Liver (tissue), 9 donors: ENCODE measurements around the gene BCKDHA. TPM values are rescaled to one million over a fixed set of nuclear protein-coding genes. Genes with fewer than 3 reads are reported as not detected.
"Not testable (repeated sequence)": the region's sequence is repeated elsewhere in the genome, so short reads cannot be mapped to it uniquely, and the experiment has no call there.

Source experiments
- DNase-seq: peaks from one replicate; pipeline ENCODE4 v3.0.0-alpha.2; 2017; ENCODE audit warnings: low spot score
- H3K27ac ChIP-seq, 2 donors: one replicate each; pipeline ENCODE4 v1.7.0; 2013; ENCODE audit warnings: inconsistent platforms in 2 of 2, low read length in 2 of 2, control low read depth in 1 of 2, low read depth in 1 of 2, mild to moderate bottlenecking in 1 of 2
- H3K27me3 ChIP-seq, 4 donors: one replicate each; pipeline versions ENCODE4 v1.6.1 to v1.7.0; 2013; ENCODE audit warnings: low read length in 3 of 4, inconsistent platforms in 1 of 4, mild to moderate bottlenecking in 1 of 4, moderate library complexity in 1 of 4; ENCODE audit not compliant: control insufficient read depth in 4 of 4, insufficient read depth in 4 of 4
- H3K36me3 ChIP-seq, 4 donors: one replicate each; pipeline versions ENCODE4 v1.6.1 to v1.7.0; 2013; ENCODE audit warnings: low read length in 3 of 4, mild to moderate bottlenecking in 3 of 4, low read depth in 1 of 4, moderate library complexity in 1 of 4; ENCODE audit not compliant: control insufficient read depth in 4 of 4, insufficient read depth in 3 of 4
- H3K4me1 ChIP-seq, 4 donors: one replicate each; pipeline versions ENCODE4 v1.6.1 to v1.7.0; 2013; ENCODE audit warnings: low read length in 3 of 4, mild to moderate bottlenecking in 3 of 4, moderate library complexity in 1 of 4; ENCODE audit not compliant: control insufficient read depth in 4 of 4, insufficient read depth in 4 of 4
- H3K4me3 ChIP-seq, 3 donors: one replicate each; pipeline versions ENCODE4 v1.6.1 to v1.7.0; 2013; ENCODE audit warnings: low read length in 3 of 3, control low read depth in 1 of 3, low read depth in 1 of 3, mild to moderate bottlenecking in 1 of 3
- H3K9ac ChIP-seq, 2 donors: one replicate each; pipeline ENCODE4 v1.7.0; 2013; ENCODE audit warnings: low read length in 2 of 2, mild to moderate bottlenecking in 2 of 2, moderate library complexity in 2 of 2, control low read depth in 1 of 2, low read depth in 1 of 2
- H3K9me3 ChIP-seq, 4 donors: one replicate each; pipeline versions ENCODE4 v1.6.1 to v1.7.0; 2013; ENCODE audit warnings: low read length in 3 of 4; ENCODE audit not compliant: control insufficient read depth in 4 of 4
- ATF3 ChIP-seq: IDR thresholded peaks from 2 replicates; pipeline ENCODE4 v1.6.1; 2016; ENCODE audit warnings: antibody characterized with exemption
- EGR1 ChIP-seq, 2 donors: IDR thresholded peaks; 2 replicates each; pipeline ENCODE4 v1.6.1; 2016 to 2018; ENCODE audit warnings: antibody characterized with exemption in 2 of 2, low read depth in 2 of 2
- FOXA1 ChIP-seq: IDR thresholded peaks from 2 replicates; pipeline ENCODE4 v1.6.1; 2016; ENCODE audit warnings: antibody characterized with exemption
- FOXA2 ChIP-seq: IDR thresholded peaks from 2 replicates; pipeline ENCODE4 v1.6.1; 2016; ENCODE audit warnings: antibody characterized with exemption
- GABPA ChIP-seq, 2 donors: IDR thresholded peaks in 1 of 2; conservative IDR thresholded peaks in 1 of 2; 2 replicates each; pipeline ENCODE4 v1.6.1; 2016; ENCODE audit warnings: antibody characterized with exemption in 2 of 2, mild to moderate bottlenecking in 1 of 2, moderate library complexity in 1 of 2
- HNF4A ChIP-seq, 2 donors: conservative IDR thresholded peaks; 2 replicates each; pipeline ENCODE4 v1.6.1; 2016; ENCODE audit warnings: antibody characterized with exemption in 2 of 2, mild to moderate bottlenecking in 2 of 2
- HNF4G ChIP-seq: IDR thresholded peaks from 2 replicates; pipeline ENCODE4 v1.6.1; 2016; ENCODE audit warnings: antibody characterized with exemption
- JUND ChIP-seq, 2 donors: IDR thresholded peaks; 2 replicates each; pipeline ENCODE4 v1.6.1; 2016; ENCODE audit warnings: antibody characterized with exemption in 2 of 2
- NR2F2 ChIP-seq: IDR thresholded peaks from 2 replicates; pipeline ENCODE4 v1.6.1; 2016; ENCODE audit warnings: antibody characterized with exemption
- RAD21 ChIP-seq, 2 donors: IDR thresholded peaks; 2 replicates each; pipeline ENCODE4 v1.6.1; 2016; ENCODE audit warnings: antibody characterized with exemption in 2 of 2, mild to moderate bottlenecking in 2 of 2
- RXRA ChIP-seq, 2 donors: IDR thresholded peaks; 2 replicates each; pipeline ENCODE4 v1.6.1; 2017 to 2018; ENCODE audit warnings: antibody characterized with exemption in 2 of 2, mild to moderate bottlenecking in 1 of 2
- SP1 ChIP-seq: IDR thresholded peaks from 2 replicates; pipeline ENCODE4 v1.6.1; 2018; ENCODE audit warnings: antibody characterized with exemption, mild to moderate bottlenecking
- TAF1 ChIP-seq: conservative IDR thresholded peaks from 2 replicates; pipeline ENCODE4 v1.6.1; 2016; ENCODE audit warnings: antibody characterized with exemption, mild to moderate bottlenecking
- YY1 ChIP-seq: IDR thresholded peaks from 2 replicates; pipeline ENCODE4 v1.6.1; 2016; ENCODE audit warnings: antibody characterized with exemption, mild to moderate bottlenecking
- WGBS: extraction: QIAGEN DNeasy Blood & Tissue Kit; methylation state at CpG from one replicate; pipeline ENCODE4 v1.1.7; 2013; 5-methylcytosine and 5-hydroxymethylcytosine counted together
- polyA plus RNA-seq, 2 donors: library from polyadenylated mRNA; stranded (reverse) in 1 of 2; unstranded in 1 of 2; fragments of 200-250 nt in 1 of 2; fragments of >200 nt in 1 of 2; fragmentation: Nextera tagmentation in 1 of 2; extraction: Ambion mirVana in 1 of 2; gene quantifications; one replicate each; pipeline versions ENCODE4 v1.2.1 to v1.2.3, GENCODE V29; 2013 to 2015
- total RNA-seq, 2 donors: library from RNA; depleted of rRNA; stranded (reverse); fragments of >200 nt; gene quantifications; one replicate each; pipeline ENCODE4 v1.2.3, GENCODE V29; 2014
- donor health status: healthy.
- donor health status: healthy.
- donor health status: healthy.
- donor health status: healthy.
- donor health status: healthy.

Gene BCKDHA
- total and polyA plus RNA-seq, 4 donors: 38.5 to 91.4 (median 63.7) TPM

DNA sequence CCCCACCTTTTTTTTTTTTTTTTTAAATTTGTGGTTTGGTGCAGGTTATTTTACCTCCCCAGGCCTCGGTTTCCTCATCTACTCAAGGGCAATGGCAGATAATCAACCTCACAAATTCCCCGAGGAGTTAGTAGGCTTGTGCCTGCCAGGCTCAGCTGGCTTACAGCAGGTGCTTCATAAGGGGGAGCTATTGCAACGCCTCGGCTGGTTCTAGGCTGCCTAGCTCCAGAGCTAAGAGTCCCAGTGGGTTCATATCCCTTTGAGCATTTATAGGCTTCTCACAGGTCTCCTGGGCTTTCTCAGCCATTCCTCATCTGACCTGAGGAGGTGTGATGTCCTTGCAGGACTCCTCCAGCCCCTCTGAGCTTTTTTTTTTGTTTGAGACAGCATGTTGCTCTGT, 10.6 kb downstream of the BCKDHA start:
- H3K4me1 ChIP-seq: peaks cover 9 to 21% (median 12%) of the 10 kb centered on the region in 4 donors
- WGBS: 82% methylated on average over 4 of the region's 4 CpGs
- no peak for DNase-seq
- H3K27ac ChIP-seq: no peak overlapping the region
- no peak for TF ChIP-seq YY1
- H3K36me3 ChIP-seq: peaks cover 2 to 13% (median 7%) of the 10 kb centered on the region in 4 donors
- H3K9ac ChIP-seq: no peak overlapping the region
- H3K4me3 ChIP-seq: no peak overlapping the region
- H3K27me3 ChIP-seq: no peaks in the 10 kb centered on the region
- H3K9me3 ChIP-seq: no peaks in the 10 kb centered on the region

- not testable (repeated sequence) for H3K9ac ChIP-seq, H3K9me3 ChIP-seq, H3K27me3 ChIP-seq, H3K27ac ChIP-seq, H3K4me3 ChIP-seq, DNase-seq
- 90% methylated on average over 5 of the region's 5 CpGs for WGBS
- H3K4me1 ChIP-seq: peaks cover 9 to 17% (median 11%) of the 10 kb centered on the region in 4 donors
- peaks cover 4 to 19% (median 9%) of the 10 kb centered on the region in 4 donors for H3K36me3 ChIP-seq
These were observed 11.2 kb downstream of the BCKDHA start for GRCh38 chr19:41408846-41409245.

- no peak overlapping the region for H3K9ac ChIP-seq
- H3K9me3 ChIP-seq: no peaks in the 10 kb centered on the region
- H3K27ac ChIP-seq: peak overlapping the region in 1 of 2 donors; percentile 64
- H3K4me3 ChIP-seq: no peak overlapping the region
- TF ChIP-seq SP1 (peak; percentile 11), NR2F2 (no peak), ATF3 (peak; percentile 74), HNF4A (conservative IDR thresholded peaks at IDR 0.05) (peak in 1 of 2 donors; percentile 9), FOXA2 (no peak), GABPA (IDR thresholded peaks at IDR 0.05 in 1 of 2, conservative IDR thresholded peaks at IDR 0.05 in 1 of 2) (no peak), JUND (IDR thresholded peaks at IDR 0.05) (peak; percentile 96 to 99)
- 40% methylated on average over 4 of the region's 4 CpGs for WGBS
- no peaks in the 10 kb centered on the region for H3K27me3 ChIP-seq
- peaks cover 9 to 17% (median 11%) of the 10 kb centered on the region in 4 donors for H3K4me1 ChIP-seq
- DNase-seq: no peak
- H3K36me3 ChIP-seq: peaks cover 5 to 24% (median 11%) of the 10 kb centered on the region in 4 donors
These were observed 11.7 kb downstream of the BCKDHA start for GRCh38 chr19:41409288-41409687.

DNA sequence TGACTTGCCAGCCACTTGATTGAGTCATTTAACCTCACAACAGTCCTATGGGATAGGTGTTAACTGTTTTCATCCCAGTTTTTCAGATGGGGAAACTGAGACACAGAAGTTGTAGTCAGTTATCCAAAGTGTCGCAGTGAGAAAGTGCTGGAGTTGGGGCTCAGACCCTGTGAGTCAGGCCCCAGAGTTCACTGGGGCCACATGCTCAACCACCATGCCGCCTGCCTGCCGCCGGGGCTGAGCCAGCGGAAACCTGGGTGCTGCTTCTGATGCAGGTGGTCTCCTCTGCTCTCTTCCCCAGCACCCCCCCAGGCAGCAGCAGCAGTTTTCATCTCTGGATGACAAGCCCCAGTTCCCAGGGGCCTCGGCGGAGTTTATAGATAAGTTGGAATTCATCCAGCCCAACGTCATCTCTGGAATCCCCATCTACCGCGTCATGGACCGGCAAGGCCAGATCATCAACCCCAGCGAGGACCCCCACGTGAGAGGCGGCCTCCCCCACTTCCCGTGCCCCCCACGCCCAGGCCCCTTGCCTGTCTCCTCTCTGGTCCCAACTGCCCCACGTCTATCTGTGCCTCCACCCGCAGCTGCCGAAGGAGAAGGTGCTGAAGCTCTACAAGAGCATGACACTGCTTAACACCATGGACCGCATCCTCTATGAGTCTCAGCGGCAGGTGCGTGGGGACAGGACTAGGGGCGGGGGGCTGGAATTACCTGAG, 12.9 kb downstream of the BCKDHA start:
- Histone ChIP-seq H3K9me3 (no peaks in the 10 kb centered on the region), H3K36me3 (peaks cover 5 to 35% (median 22%) of the 10 kb centered on the region in 4 donors), H3K4me3 (no peak overlapping the region), H3K9ac (no peak overlapping the region), H3K27ac (peak overlapping the region in 1 of 2 donors; percentile 43), H3K27me3 (no peaks in the 10 kb centered on the region), H3K4me1 (peaks cover 9 to 15% (median 11%) of the 10 kb centered on the region in 4 donors)
- no peak for DNase-seq
- 91% methylated on average over 23 of the region's 23 CpGs for WGBS
- TF ChIP-seq HNF4A (conservative IDR thresholded peaks at IDR 0.05): no peak
- no peak for TF ChIP-seq FOXA1
- TF ChIP-seq RXRA (IDR thresholded peaks at IDR 0.05): no peak
- TF ChIP-seq YY1: no peak
- TF ChIP-seq RAD21 (IDR thresholded peaks at IDR 0.05): no peak
- TF ChIP-seq HNF4G: no peak
- no peak for TF ChIP-seq FOXA2
- TF ChIP-seq TAF1: no peak
- TF ChIP-seq EGR1 (IDR thresholded peaks at IDR 0.05; ENCODE audit: low read depth in 2 of 2): no peak
- no peak for TF ChIP-seq SP1
